SK-N-SH treated with all-trans-retinoic acid at 6 μM for 48 hours (cell line): ENCODE data around the gene MRPS27.

Experiments used
- GLIS3 ChIP-seq: fragments of 250-450 bp; sonication (Bioruptor Pico); IDR thresholded peaks from 2 replicates; pipeline ENCODE4 v1.5.0; 2020; ENCODE audit warnings: mild to moderate bottlenecking, moderate library complexity
- ISL1 ChIP-seq: fragments of 250-450 bp; sonication (Bioruptor Pico); IDR thresholded peaks from 2 replicates; pipeline ENCODE4 v2.1.2; 2022; ENCODE audit warnings: mild to moderate bottlenecking, moderate library complexity
- OSR1 ChIP-seq: fragments of 250-450 bp; sonication (Bioruptor Pico); IDR thresholded peaks from 2 replicates; pipeline ENCODE4 v1.8.0; 2022; ENCODE audit warnings: moderate library complexity, mild to moderate bottlenecking, inconsistent platforms
- PPARA ChIP-seq: fragments of 250-450 bp; sonication (Bioruptor Pico); IDR thresholded peaks from 2 replicates; pipeline ENCODE4 v1.5.0; 2020; ENCODE audit warnings: mild to moderate bottlenecking, borderline replicate concordance
- RARB ChIP-seq: fragments of 250-450 bp; sonication (Bioruptor Pico); IDR thresholded peaks from 2 replicates; pipeline ENCODE4 v1.8.0; 2021; ENCODE audit warnings: mild to moderate bottlenecking, moderate library complexity
- TOX ChIP-seq: fragments of 250-450 bp; sonication (Bioruptor Pico); IDR thresholded peaks from 2 replicates; pipeline ENCODE4 v1.8.0; 2021; ENCODE audit warnings: mild to moderate bottlenecking, moderate library complexity, borderline replicate concordance
- ZFP3 ChIP-seq: fragments of 250-450 bp; sonication (Bioruptor Pico); IDR thresholded peaks from 2 replicates; pipeline ENCODE4 v1.5.0; 2020; ENCODE audit warnings: mild to moderate bottlenecking, moderate library complexity

GRCh38 chr5:72319976-72320752 is at the start of gene MRPS27, which contains the start of gene PTCD2:
- no peak for TF ChIP-seq RARB (CRISPR knock-in tag)
- TF ChIP-seq GLIS3: no peak
- TF ChIP-seq TOX (CRISPR knock-in tag): no peak
- no peak for TF ChIP-seq OSR1 (CRISPR knock-in tag)
- TF ChIP-seq ZFP3 (CRISPR knock-in tag): no peak
- TF ChIP-seq PPARA: no peak
- TF ChIP-seq ISL1: no peak
